Measurements from ENCODE around the gene SLFN14.

DNA sequence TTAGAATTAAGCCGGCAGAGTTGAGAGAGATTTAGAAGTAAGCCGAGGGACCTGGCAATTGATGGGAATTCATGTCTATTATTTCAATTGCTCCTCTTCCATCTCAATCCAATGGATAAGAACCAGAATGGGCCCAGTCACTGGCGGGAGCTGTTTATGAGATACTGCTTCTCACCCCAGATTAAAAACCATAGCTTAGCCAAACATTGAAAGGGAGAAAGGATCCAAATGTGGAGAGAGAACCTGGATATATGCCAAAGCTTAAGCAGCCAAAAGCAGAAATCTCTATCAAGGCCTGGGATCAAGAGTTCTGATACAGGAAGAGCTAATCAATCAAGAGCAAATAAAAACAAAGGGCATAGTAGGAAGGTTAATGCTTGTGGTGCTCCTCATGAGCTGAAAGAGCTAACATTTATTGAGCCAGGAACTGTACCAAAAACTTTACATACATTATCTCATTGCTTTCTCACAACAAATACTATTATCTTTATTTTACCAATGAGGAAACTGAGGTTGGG, 26.0 kb downstream of the SLFN14 start:
- TF ChIP-seq EZH2phosphoT487 (IDR thresholded peaks at IDR 0.05; ENCODE audit: insufficient read depth, low read depth) (no peak), EZH2 (IDR thresholded peaks at IDR 0.05; ENCODE audit: insufficient read depth, poor library complexity, severe bottlenecking) (no peak)
